HG03066 (cell line): ENCODE measurements around the gene PRKD1.
"Not testable (repeated sequence)": the region's sequence is repeated elsewhere in the genome, so short reads cannot be mapped to it uniquely, and the experiment has no call there.

ENCODE experiments used
- ATAC-seq: cut with Tn5 transposase; IDR thresholded peaks from one replicate; pipeline ENCODE4 v1.9.1; 2021; ENCODE audit warnings: low read depth; ENCODE audit not compliant: unreplicated experiment

The PRKD1 gene

DNA sequence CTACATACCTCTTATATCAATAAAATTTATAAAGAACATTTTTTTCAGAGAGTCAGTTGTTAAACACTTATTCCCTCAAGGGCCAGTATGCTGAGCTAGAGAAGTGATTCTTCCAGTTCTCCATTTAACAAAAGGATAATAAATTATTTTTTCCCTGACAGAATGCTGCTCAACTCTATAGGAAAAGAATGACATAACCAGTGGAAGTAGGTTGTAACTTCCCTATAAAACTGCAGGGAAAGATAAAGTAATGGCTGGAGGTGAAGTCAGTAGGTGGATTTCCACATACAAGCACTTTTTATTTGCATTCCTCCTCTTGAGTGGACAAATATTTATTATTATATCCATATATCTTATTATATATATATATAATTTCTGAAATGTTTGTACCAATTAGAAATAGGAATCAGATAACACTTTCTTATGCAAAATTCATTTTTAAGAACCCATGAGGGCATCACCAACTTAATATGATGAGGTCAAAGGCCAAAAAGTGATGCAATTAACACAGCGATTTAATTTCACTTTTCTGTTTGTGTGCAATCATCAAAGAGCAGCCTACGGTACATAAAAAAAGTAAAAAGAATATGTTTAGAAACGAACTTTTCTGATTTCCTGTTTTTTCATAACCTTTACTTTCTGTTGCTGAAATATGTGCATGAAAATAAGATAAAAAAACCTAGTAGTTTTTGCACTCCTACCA, 175.3 kb downstream of the PRKD1 start:
- no peak for ATAC-seq

DNA sequence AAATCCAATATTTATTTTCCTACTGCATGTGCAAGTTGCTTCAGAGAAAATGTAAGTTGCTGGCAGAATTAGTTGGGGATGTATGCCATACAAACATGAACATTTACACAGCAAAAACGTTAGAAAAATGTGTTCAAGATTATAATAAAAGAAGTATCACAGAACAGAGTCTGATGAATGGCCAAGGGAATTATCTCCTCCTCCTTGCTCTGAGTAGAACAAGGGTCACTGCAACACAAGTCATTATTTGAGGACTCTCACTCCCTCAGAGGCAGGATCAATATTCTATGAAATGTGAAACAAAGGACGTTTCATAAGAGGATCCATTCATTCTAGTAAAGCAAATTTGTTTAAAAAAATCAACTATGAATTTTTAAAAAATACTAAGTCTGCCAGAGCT, 177.8 kb downstream of the PRKD1 start:
- ATAC-seq = no peak

DNA sequence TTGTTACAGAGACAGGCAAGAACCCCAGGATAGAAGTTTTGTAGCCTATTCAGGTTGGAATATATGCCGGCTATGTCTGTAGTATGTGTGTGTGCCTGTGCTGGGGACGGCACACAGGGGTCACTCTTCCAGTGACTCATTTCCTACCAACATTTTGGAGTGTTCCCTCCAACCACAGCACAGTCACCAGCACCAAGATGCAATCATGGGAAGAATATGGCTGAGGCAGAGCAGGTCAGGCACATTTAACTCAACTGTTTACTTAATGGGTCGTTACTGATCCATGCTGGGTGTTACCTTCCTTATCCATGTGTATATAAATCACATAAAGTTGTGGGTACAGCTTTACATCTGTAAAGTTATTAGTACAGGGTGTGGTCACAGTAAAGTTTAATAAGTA, 178.3 kb downstream of the PRKD1 start:
- no peak for ATAC-seq

DNA sequence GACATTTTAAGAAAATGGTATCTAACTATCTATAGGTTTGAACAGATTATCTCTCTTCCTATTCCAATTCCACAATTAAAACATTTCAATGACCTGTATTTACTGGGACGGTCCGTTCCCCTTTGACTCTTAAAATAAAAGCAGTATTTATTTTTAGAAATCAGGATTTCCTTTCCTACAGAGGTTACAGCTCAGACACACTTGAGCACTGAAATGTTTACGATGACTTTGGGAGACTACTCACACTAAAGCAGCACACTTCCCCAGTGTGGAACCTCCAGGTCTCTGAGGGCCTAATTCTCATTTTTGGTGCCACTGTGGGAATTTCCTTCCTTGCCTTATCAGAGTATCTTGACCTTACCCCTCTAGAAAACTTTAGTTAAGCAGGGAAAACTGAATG, 181.8 kb downstream of the PRKD1 start:
- ATAC-seq = no peak

DNA sequence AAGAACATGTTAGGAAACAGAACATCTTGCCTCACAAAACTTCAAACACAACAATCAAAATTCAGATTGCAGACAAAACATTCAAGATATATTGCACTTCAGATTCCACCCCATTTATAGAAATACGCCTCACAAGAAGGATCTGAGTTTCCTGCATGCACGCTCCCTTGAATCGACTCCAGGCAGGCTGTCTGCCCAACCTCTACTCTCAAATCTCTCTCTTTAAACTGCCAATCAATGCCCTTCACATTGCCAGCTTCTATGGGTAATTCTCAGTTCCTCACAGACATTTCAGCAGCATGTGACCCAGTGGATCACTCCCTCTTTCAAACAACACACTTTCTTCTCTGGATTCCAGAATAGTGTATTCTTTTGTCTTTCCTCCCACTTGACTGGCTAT, 184.1 kb downstream of the PRKD1 start:
- no peak for ATAC-seq

DNA sequence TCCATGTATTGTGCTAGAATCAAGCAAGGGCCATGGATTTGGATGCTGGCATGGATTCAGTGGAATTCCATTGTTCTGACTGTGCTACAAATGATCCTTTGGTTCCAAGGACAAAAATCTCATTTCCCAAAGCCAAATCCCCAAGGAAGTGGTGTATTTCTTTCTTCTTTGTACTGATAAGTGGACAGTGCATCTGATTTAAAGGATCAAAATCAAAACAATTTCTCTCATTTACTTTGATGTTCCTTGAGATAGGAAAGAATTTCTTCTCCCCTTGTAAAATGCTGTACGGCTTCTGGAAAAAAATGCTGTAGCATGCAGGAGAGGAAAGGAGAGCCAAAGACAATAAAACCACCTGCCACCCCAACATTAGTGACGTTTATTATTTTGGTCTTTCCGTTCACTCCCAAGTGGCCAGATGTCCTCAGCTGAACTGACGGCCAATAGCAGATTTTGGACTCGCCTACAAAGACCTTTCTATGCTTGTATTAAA, 185.7 kb downstream of the PRKD1 start:
- no peak for ATAC-seq

DNA sequence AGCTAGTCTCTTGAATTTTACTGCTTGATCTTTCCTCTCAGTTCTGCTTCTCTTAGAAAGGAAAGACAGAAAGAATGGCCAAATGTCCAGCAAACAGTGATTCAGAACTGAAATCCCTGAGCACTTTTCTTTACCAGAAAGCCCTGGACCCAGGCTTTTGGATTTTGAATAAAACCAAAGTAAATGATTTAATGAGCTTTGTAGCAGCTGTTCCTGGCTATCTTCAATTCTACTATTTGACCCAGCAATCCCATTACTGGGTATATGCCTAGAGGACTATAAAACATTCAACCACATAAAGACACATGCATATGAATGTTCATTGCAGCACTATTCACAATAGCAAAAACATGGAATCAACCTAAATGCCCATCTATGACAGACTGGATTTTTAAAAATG, 187.2 kb downstream of the PRKD1 start:
- no peak for ATAC-seq

DNA sequence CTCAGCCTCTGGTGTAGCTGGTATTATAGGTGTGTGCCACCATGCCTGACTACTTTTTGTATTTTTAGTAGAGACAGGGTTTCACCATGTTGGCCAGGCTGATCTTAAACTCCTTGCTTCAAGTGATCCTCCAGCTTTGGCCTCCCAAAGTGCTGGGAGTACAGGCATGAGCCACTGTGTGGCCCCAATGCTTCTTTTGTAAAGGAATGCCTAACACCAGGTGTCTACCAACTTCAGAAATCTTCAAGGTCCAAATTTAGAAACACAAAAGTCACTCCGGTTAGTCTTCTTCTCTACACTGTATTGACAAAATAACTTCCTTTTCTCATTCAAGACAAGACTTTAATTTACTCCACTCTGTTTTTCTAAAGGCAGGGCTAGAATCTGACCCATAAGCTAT, 188.7 kb downstream of the PRKD1 start:
- no peak for ATAC-seq

DNA sequence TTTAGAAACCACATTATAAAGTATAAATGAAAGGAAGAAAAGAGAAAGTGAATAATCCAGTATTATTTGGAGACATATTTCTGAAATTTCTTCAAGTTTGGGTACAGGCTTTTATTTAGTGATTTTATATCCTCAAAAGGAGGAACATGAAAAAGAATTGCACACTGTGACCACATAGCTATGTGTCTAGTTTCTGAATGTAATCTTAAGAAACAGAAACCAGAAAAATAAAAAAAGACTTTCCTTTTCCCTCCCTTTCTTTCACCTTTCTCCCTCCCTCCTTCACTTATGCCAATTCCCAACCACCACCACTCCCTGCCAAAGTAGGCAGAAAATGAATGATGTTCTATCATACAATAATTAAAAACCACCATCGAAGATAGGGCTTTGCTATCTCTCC, 189.6 kb downstream of the PRKD1 start:
- ATAC-seq = no peak

DNA sequence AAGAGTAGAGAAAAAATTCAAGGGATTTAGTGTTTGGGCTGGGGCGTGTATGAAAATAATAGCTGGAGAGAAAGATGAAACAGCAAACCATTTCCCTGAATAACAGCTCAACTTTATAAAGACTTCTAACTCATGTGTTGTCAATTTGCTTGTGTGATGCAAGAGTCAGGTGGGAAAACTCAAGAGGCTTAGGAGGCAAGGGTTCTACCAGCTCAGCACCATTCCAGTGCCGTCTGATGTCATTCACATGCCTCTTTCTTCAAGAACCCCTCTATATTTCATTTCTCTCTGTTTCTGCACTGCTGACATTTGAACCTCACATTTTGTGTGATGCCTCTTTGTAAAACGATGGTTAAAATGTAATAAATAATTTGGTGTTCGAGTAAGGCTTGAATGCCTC, 192.2 kb downstream of the PRKD1 start:
- ATAC-seq = no peak

DNA sequence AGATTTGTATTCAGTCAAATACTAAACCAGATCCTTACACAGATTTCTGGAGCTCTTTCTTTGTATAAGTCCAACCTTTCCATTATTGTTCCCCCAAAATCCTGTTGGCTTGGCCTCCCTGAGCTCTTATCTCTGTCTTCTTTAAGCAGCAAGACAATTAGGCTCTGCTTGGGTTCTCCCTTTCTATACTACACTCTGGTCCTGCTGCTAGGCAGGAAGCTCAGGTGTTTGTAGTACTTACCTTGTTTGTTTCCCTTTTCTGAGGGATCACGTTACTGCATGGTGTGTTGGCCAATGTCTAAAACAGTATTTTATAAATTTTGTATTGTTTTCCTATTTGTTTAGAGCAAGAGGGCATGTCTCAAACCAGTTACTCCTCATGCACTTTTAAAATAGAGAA, 192.9 kb downstream of the PRKD1 start:
- ATAC-seq = no peak

DNA sequence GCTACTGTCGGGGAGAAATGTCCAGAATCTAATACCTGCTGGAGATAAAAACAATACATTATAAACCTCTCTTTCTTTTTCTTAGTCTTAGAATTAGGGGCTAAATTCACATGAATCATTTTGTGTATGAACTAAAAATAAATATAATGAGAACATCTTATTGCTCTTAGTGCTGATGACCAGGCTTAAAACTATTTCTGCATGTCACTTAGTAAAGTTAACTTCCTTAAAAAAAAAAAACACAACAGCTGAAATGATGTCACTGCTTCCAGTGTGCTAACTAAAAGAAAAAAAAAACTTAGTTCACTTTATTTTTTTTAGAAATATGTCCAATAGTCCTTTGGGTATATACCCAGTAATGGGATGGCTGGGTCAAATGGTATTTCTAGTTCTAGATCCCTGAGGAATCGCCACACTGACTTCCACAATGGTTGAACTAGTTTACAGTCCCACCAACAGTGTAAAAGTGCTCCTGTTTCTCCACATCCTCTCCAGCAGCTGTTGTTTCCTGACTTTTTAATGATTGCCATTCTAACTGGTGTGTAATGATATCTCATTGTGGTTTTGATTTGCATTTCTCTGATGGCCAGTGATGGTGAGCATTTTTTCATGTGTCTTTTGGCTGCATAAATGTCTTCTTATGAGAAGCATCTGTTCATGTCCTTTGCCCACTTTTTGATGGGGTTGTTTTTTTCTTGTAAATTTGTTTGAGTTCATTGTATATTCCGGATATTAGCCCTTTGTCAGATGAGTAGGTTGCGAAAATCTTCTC, 200.9 kb downstream of the PRKD1 start:
- not testable (repeated sequence) for ATAC-seq

DNA sequence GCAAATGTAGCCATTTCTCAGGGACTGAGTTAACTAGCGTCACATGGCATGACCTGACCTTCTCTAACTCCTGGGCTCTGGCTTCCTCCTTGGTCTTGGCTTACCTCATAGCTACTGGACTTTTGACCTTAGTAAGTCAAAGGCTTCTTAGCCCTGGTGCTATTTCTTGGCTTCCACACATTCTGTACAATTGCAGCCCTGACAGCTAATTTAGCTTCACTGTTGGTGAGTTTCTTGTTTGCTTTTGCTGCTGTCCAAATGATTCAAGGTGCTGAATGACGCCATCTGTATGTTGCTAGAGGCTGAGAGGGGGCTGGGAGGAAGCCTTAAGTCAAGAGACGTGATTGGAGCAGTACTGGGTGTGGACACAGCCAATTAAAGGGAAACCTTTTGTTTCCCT, 202.7 kb downstream of the PRKD1 start:
- ATAC-seq = no peak

DNA sequence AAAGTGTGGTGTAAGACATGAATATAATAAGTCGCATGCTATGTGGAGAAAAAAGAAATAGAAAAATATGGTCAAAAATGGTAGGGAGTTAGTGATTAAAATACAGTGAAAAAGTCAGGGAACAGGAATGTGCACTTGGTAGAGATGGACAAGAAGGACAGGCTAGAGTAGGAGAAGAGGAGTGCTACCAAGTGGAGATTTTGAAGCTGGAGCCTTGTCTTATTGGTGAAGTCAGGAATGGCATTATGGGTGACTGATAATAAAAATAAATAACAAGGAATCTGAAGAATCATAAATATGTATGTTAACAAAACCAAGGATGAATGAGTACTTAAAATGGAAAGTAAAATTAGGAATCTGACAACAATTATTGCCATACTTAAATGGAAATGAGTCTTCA, 204.8 kb downstream of the PRKD1 start:
- ATAC-seq = no peak

DNA sequence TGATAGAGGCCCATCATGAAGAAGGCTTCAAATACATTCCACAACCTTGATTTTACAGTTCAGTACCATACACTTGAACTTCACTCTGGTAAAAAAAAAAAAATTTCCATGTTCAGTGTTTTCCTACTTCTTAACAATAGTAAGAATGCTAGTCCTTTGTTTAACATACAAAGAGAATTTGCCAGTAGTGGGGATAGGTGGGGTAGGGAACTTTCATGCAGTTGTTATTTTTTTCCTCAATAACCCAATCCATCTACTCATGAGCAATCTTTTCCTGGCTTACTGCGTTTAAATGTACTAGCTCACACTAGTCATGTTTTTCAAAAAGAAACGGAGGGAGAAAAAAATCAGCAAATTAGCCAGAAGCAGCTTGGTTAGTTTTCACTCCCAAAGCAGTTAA, 206.1 kb downstream of the PRKD1 start:
- no peak for ATAC-seq

DNA sequence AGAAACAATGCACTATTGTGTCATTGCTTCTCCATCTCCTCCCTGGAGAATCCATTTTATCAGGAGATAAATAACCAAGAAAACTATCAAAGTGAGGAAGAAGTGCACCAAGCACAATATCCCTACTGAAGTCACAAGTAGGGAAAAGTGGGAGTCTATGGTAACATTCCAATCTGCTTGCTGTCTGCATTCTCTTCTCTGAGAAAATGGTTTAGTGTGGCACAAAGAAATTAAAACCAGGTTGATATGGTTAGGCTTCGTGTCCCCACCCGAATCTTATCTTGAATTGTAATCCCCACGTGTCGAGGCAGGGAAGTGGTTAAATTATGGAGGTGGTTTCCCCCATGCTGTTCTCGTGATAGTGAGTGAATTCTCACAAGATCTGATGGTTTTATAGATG, 209.7 kb downstream of the PRKD1 start:
- no peak for ATAC-seq

DNA sequence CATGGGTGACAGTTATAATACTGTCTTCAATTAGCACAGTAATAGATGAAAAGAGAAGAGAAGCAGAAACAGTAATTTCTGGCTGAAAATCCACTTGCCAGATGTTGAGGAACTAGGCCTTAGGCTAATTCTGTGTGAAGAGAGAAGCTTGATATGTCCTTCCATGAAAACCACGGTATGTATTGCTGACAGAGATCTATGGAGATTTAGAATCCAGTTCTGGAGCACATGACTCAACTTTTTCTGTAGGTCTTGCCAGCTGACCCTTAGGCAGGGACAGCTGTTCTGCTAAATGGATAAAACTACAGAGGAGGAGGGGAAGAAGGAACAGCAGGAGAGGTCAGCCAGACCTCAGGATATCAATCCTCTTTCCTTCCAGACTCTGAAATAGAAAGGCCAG, 211.5 kb downstream of the PRKD1 start:
- no peak for ATAC-seq

DNA sequence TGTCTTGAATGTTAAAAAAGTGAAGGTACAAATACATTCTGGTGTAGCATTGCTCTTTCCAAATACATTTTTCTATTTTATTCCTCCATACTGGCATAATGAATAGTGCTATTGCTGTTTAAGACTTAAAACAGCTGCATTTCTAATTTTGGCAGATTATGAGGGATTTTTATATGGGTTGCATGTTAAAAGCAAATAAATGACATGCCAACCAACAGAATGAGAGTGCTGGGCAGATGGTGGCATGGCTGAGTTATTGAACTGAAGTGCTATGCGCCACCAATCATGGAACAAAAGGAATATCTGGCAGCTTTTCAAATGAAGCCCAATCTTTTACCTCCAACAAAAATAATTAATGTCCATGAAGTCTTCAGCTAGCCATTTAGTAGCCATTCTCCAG, 215.0 kb downstream of the PRKD1 start:
- ATAC-seq = no peak

DNA sequence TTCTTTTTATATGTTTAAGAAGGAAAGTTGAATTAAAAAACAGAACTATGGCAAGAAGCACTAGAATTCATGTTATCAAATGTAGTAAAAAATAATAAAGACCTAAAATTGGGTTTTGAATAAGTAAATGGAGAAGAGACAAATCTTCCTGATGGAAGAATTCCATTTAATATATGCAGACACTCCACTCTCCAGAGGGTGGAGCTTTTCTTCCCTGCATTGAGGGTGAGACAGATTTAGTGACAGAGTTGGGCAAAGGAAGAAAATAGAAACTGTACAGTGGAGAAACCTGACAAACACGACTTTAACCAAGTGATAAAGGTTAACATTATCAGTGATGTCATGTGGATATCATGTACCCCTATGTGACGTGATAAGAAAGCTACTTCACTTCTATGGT, 217.6 kb downstream of the PRKD1 start:
- no peak for ATAC-seq

DNA sequence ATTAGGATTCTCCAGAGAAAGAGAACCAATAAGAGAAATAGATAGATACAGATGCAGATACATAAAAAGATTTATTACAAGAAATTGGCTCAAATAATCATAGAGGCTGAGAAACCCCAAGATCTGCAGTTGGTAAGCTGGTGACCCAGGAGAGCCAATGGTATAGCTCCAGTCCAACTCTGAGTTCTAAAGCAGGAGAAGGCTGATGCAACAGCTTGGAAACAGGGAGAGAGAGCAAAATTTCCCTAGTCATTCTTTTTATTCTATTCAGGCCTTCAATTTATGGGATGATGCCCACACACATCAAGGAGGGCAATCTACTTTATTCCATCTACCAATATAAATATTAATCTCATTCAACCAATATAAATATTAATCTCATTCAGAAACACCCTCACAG, 218.2 kb downstream of the PRKD1 start:
- ATAC-seq = no peak

DNA sequence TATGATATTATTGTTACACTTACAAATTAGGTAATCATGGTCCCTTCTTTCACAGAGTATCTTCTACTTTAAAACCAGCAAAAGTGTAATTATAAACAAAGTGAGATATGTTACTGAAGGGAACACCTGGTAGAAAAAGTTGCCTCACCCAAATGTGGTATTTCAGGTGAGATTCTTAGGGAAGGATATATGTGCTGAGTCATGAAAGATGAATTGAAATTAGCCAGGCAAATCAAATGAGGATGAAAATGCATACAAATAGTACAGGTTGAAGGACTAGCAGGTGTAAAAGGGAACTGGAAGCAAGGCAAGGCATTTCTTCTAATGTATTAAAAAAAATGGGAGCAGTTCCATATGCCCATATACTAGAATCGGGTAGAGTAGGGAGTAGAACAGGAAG, 220.9 kb downstream of the PRKD1 start:
- ATAC-seq = no peak

DNA sequence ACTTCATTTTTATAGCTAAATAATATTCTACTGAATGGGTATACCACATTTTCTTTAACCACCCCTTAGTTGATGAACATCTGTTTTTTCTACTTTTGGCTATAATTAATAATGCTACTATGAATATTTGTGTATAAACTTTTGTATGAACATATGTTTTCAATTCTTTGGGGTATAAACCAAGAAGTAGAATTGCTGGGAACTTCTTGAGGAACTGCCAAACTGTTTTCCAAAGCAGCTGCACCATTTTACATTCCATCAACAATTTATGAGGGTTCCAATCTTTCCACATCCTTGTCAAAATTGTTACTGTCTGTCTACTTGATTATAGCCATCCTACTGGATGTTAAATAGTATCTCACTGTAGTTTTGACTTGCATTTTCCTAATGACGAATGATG, 221.8 kb downstream of the PRKD1 start:
- no peak for ATAC-seq
